Osteocyte (in vitro differentiated cells): ENCODE results near the gene PRSS1. TPM values are rescaled to one million over a fixed set of nuclear protein-coding genes. Genes with fewer than 3 reads are reported as not detected.
"Not testable (repeated sequence)": the region's sequence is repeated elsewhere in the genome, so short reads cannot be mapped to it uniquely, and the experiment has no call there.

Experiments used
- DNase-seq: peaks from one replicate; pipeline ENCODE4 v3.0.0; 2021; ENCODE audit warnings: mixed read lengths; ENCODE audit not compliant: unreplicated experiment; ENCODE audit errors: extremely low spot score
- H3K27ac Mint-ChIP-seq: one replicate; pipeline ENCODE4 v1.8.0; 2021; ENCODE audit warnings: mild to moderate bottlenecking, mixed read lengths; ENCODE audit not compliant: unreplicated experiment
- H3K27me3 Mint-ChIP-seq: one replicate; pipeline ENCODE4 v1.8.0; 2021; ENCODE audit warnings: mixed read lengths; ENCODE audit not compliant: unreplicated experiment
- H3K36me3 Mint-ChIP-seq: one replicate; pipeline ENCODE4 v1.8.0; 2021; ENCODE audit warnings: mixed read lengths; ENCODE audit not compliant: unreplicated experiment
- H3K4me1 Mint-ChIP-seq: one replicate; pipeline ENCODE4 v1.8.0; 2021; ENCODE audit warnings: mixed read lengths; ENCODE audit not compliant: unreplicated experiment
- H3K4me3 Mint-ChIP-seq: one replicate; pipeline ENCODE4 v1.8.0; 2021; ENCODE audit warnings: mild to moderate bottlenecking, moderate library complexity, mixed read lengths; ENCODE audit not compliant: unreplicated experiment
- H3K9me3 Mint-ChIP-seq: one replicate; pipeline ENCODE4 v1.8.0; 2021; ENCODE audit warnings: mixed read lengths; ENCODE audit not compliant: unreplicated experiment
- CTCF ChIP-seq: fragments of 200-600 bp; sonication (generic); IDR thresholded peaks from 2 replicates; pipeline ENCODE4 v1.5.0; 2021; ENCODE audit warnings: antibody characterized with exemption, mild to moderate bottlenecking, moderate library complexity
- total RNA-seq: library from RNA; stranded (reverse); gene quantifications from 2 replicates; pipeline ENCODE4 v1.2.1, GENCODE V29; 2021

The PRSS1 gene
- total RNA-seq, 1 donor from 2014 or later = not detected

GRCh38 chr7:142772051-142772450 is 22.8 kb downstream of the PRSS1 start:
- H3K4me1 Mint-ChIP-seq = no peaks in the 10 kb centered on the region
- TF ChIP-seq CTCF = no peak
- H3K27me3 Mint-ChIP-seq = peaks cover 15% of the 10 kb centered on the region
- H3K9me3 Mint-ChIP-seq = no peaks in the 10 kb centered on the region
- no peak overlapping the region for H3K27ac Mint-ChIP-seq
- DNase-seq = no peak
- no peak overlapping the region for H3K4me3 Mint-ChIP-seq
- no peaks in the 10 kb centered on the region for H3K36me3 Mint-ChIP-seq

DNA sequence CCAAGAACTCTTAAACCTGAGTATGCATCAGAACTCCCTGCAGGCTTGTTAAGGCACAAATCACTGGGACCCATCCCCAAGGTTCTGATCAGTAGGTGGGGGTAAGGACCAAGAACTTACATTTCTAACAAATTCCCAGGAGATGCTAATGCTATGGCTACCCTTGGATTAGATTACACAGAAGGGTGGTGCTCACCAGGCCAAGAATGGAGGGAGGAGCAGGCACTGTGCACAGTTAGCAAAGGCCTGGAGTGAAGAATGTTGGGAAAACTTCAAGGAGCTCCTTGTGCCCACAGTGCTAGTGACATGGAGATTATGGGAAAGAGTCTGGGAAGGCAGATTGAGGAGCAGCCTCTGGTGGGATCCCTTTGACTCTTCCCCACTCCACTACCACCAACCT is 23.4 kb downstream of the PRSS1 start:
- peaks cover 15% of the 10 kb centered on the region for H3K27me3 Mint-ChIP-seq
- H3K4me1 Mint-ChIP-seq = no peaks in the 10 kb centered on the region
- DNase-seq = no peak
- no peaks in the 10 kb centered on the region for H3K9me3 Mint-ChIP-seq
- TF ChIP-seq CTCF = no peak
- H3K36me3 Mint-ChIP-seq = no peaks in the 10 kb centered on the region
- no peak overlapping the region for H3K27ac Mint-ChIP-seq
- no peak overlapping the region for H3K4me3 Mint-ChIP-seq

DNA sequence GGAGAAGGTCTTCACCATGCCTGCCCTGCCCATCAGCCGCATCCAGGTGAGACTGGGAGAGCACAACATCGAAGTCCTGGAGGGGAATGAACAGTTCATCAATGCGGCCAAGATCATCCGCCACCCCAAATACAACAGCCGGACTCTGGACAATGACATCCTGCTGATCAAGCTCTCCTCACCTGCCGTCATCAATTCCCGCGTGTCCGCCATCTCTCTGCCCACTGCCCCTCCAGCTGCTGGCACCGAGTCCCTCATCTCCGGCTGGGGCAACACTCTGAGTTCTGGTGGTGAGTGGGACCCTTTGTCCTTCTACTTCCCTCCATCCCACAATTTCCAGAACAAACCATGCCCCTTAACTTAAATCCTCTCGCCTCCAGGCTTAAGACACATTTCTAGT is 24.0 kb downstream of the PRSS1 start:
- no peaks in the 10 kb centered on the region for H3K36me3 Mint-ChIP-seq
- H3K9me3 Mint-ChIP-seq = no peaks in the 10 kb centered on the region
- H3K4me1 Mint-ChIP-seq = no peaks in the 10 kb centered on the region
- no peak for DNase-seq
- no peak for TF ChIP-seq CTCF
- no peak overlapping the region for H3K27ac Mint-ChIP-seq
- no peak overlapping the region for H3K4me3 Mint-ChIP-seq
- H3K27me3 Mint-ChIP-seq = peaks cover 15% of the 10 kb centered on the region

DNA sequence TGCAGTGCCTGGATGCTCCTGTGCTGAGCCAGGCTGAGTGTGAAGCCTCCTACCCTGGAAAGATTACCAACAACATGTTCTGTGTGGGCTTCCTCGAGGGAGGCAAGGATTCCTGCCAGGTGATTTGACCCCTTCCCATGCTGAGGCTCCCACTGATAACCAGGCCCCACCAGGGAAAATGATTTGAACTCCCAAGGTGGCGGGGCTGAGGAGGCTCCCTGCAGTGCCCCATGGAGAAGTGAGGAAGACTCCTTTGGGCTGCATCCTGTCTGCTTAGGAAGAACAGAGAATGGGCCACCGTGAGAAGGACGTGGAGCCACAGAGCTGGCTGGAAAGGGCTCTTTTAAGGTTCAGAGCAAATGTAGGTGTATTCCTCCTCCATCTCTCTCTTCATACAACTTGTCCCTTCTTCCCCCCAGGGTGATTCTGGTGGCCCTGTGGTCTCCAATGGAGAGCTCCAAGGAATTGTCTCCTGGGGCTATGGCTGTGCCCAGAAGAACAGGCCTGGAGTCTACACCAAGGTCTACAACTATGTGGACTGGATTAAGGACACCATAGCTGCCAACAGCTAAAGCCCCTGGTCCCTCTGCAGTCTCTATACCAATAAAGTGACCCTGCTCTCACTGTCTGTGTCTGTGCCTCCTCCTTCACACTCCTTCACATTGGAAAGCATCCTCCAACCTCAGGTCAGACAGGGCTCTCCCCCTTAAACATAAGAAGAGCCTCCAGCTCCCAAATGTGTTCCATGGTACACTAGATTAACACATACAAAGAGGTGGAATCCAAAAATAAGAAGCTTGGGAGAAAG is 24.9 kb downstream of the PRSS1 start:
- TF ChIP-seq CTCF = no peak
- no peak overlapping the region for H3K27ac Mint-ChIP-seq
- no peak for DNase-seq
- no peaks in the 10 kb centered on the region for H3K36me3 Mint-ChIP-seq
- H3K9me3 Mint-ChIP-seq = no peaks in the 10 kb centered on the region
- H3K4me1 Mint-ChIP-seq = no peaks in the 10 kb centered on the region
- H3K4me3 Mint-ChIP-seq = no peak overlapping the region
- peaks cover 15% of the 10 kb centered on the region for H3K27me3 Mint-ChIP-seq

DNA sequence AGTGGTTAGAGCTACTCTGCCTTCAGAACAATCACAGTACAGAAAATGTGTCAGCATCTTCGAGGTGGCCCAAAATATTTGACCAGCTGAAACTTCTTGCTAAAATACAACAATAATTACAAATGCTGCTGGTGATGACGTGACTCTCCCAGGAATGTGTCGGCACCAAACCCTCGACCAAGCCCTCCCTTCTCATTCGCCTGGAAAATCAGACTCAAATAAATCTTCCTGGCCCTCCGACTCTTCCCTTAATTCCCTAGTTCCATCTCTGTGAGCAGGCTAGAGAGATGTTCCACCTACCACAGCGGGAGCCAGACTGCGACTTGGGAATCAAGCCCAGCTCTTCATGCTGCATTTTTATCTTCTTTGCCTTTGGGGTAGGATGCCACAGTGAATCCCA is 25.6 kb downstream of the PRSS1 start:
- no peak for TF ChIP-seq CTCF
- H3K36me3 Mint-ChIP-seq = no peaks in the 10 kb centered on the region
- peaks cover 13% of the 10 kb centered on the region for H3K27me3 Mint-ChIP-seq
- H3K9me3 Mint-ChIP-seq = no peaks in the 10 kb centered on the region
- H3K4me1 Mint-ChIP-seq = no peaks in the 10 kb centered on the region
- H3K4me3 Mint-ChIP-seq = no peak overlapping the region
- DNase-seq = no peak
- no peak overlapping the region for H3K27ac Mint-ChIP-seq

DNA sequence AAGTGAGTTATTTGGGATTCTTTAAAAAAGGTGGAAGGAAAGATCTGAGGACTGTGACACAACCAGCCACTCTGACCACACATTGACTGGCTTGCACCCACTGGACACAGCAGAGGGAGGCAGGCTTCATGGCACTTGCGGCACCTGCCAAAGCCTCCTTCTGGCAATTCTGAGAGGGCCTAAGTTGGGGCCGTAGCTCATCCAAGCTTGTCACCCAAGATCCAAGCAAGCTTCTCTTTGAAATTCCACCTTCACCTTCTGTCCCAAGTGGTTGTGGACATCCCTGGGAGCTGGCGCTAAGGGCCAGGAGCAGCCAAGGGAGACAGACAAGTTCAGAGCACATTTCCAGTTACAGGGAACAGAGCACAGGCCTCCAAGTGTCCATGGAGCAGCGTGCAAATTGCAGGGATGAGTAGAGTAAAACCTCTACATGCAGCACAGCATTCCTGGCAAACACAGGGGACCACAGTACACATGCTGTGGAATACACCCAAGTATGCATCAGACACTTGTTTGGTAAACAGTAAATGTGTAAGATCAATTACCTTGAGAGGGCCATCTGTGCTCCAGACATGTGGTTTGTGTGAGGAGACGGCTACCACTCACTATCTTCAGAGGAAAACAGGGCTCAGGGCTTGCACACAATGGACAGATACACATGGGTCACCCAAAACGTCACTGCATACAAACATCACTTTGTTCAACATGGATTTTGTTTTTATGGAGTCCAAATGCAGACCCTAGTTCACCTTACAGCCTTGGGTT is 26.3 kb downstream of the PRSS1 start:
- H3K4me3 Mint-ChIP-seq, H3K27me3 Mint-ChIP-seq, H3K9me3 Mint-ChIP-seq, DNase-seq, H3K36me3 Mint-ChIP-seq, H3K4me1 Mint-ChIP-seq, H3K27ac Mint-ChIP-seq: not testable (repeated sequence)
